Naive thymus-derived CD4-positive, alpha-beta T cell (primary cell): Measurements from ENCODE around the gene ROR2. TPM values are rescaled to one million over a fixed set of nuclear protein-coding genes. Genes with fewer than 3 reads are reported as not detected.

Experiments used
- ATAC-seq: fragments of 150-1000 bp; cut with Tn5 transposase; 2 replicates; pipeline ENCODE4 v1.10.0; 2021; ENCODE audit warnings: mild to moderate bottlenecking, moderate library complexity
- CTCF ChIA-PET: fragments of 350-600 bp; sonication (Branson Sonifier 250); formaldehyde crosslinking; loops from one replicate; lab custom pipeline; 2021; ENCODE audit warnings: antibody characterized with exemption; lab: Charles Lee
- POLR2A ChIA-PET: fragments of 350-600 bp; sonication (Branson Sonifier 250); formaldehyde crosslinking; loops from one replicate; lab custom pipeline; 2021; ENCODE audit warnings: antibody characterized with exemption, inconsistent platforms; lab: Charles Lee
- DNase-seq, 9 donors: peaks; one replicate each; pipeline versions ENCODE4 v3.0.0 to v3.0.0-alpha.2; 2020 to 2022; ENCODE audit warnings: mixed read lengths in 1 of 9
- H3K27ac ChIP-seq: one replicate; pipeline ENCODE4 v1.7.0; 2013; ENCODE audit warnings: mild to moderate bottlenecking, low read depth, low read length, moderate library complexity
- H3K27me3 ChIP-seq, 2 donors: one replicate each; pipeline ENCODE4 v1.7.0; 2013; ENCODE audit warnings: low read length in 2 of 2, mild to moderate bottlenecking in 2 of 2, moderate library complexity in 2 of 2; ENCODE audit not compliant: control insufficient read depth in 2 of 2, insufficient read depth in 2 of 2
- H3K36me3 ChIP-seq, 3 experiments: 1 replicate in 2 of 3; 2 replicates in 1 of 3; pipeline ENCODE4 v1.7.0; 2013; ENCODE audit warnings: low read length in 3 of 3, mild to moderate bottlenecking in 3 of 3, moderate library complexity in 1 of 3; ENCODE audit not compliant: insufficient read depth in 3 of 3, control insufficient read depth in 2 of 3
- H3K4me1 ChIP-seq, 2 donors: one replicate each; pipeline ENCODE4 v1.7.0; 2013; ENCODE audit warnings: low read length in 2 of 2, mild to moderate bottlenecking in 2 of 2, moderate library complexity in 1 of 2; ENCODE audit not compliant: control insufficient read depth in 2 of 2, insufficient read depth in 2 of 2
- H3K4me3 ChIP-seq: 2 replicates; pipeline ENCODE4 v1.7.0; 2013; ENCODE audit warnings: mild to moderate bottlenecking, low read length
- H3K9me3 ChIP-seq, 3 experiments: 1 replicate in 2 of 3; 2 replicates in 1 of 3; pipeline ENCODE4 v1.7.0; 2013; ENCODE audit warnings: low read length in 3 of 3; ENCODE audit not compliant: control insufficient read depth in 2 of 3
- H3K27ac Mint-ChIP-seq, 9 donors: one replicate each; pipeline ENCODE4 v1.8.0; 2020 to 2022; ENCODE audit warnings: mixed read lengths in 9 of 9, mild to moderate bottlenecking in 8 of 9, moderate library complexity in 5 of 9, inconsistent platforms in 2 of 9
- H3K27me3 Mint-ChIP-seq, 5 donors: one replicate each; pipeline ENCODE4 v1.8.0; 2021 to 2022; ENCODE audit warnings: mixed read lengths in 5 of 5, mild to moderate bottlenecking in 1 of 5
- H3K36me3 Mint-ChIP-seq, 5 donors: one replicate each; pipeline ENCODE4 v1.8.0; 2020 to 2022; ENCODE audit warnings: mixed read lengths in 5 of 5, mild to moderate bottlenecking in 3 of 5, inconsistent platforms in 1 of 5
- H3K4me1 Mint-ChIP-seq, 7 donors: one replicate each; pipeline ENCODE4 v1.8.0; 2020 to 2022; ENCODE audit warnings: mixed read lengths in 7 of 7, mild to moderate bottlenecking in 3 of 7, inconsistent platforms in 1 of 7
- H3K4me3 Mint-ChIP-seq, 10 donors: one replicate each; pipeline ENCODE4 v1.8.0; 2020 to 2022; ENCODE audit warnings: mild to moderate bottlenecking in 10 of 10, mixed read lengths in 10 of 10, moderate library complexity in 6 of 10, inconsistent platforms in 2 of 10
- H3K9me3 Mint-ChIP-seq, 11 donors: one replicate each; pipeline ENCODE4 v1.8.0; 2020 to 2022; ENCODE audit warnings: mixed read lengths in 11 of 11, mild to moderate bottlenecking in 4 of 11, inconsistent platforms in 1 of 11, moderate library complexity in 1 of 11
- intact Hi-C, 2 donors: fragments of 100-400 bp; cut with micrococcal nuclease; formaldehyde crosslinking; loops; one replicate each; pipeline ENCODE4 v1.15.1; 2023
- polyA plus RNA-seq, 2 donors: library from polyadenylated mRNA; unstranded; fragments of 300-500 nt; fragmentation: Illumina TruSeq; gene quantifications; one replicate each; pipeline ENCODE4 v1.2.3, GENCODE V29; 2021
- total RNA-seq, 6 experiments: library from RNA in 5 of 6; stranded (reverse) in 5 of 6; gene quantifications; 1 replicate in 5 of 6; 2 replicates in 1 of 6; pipeline ENCODE4 v1.2.3 and lab custom pipeline; 2021 to 2026

The ROR2 gene
- total and polyA plus RNA-seq, 7 experiments from 2014 or later, result 0.48 to 2.1 TPM; not detected in 5

DNA sequence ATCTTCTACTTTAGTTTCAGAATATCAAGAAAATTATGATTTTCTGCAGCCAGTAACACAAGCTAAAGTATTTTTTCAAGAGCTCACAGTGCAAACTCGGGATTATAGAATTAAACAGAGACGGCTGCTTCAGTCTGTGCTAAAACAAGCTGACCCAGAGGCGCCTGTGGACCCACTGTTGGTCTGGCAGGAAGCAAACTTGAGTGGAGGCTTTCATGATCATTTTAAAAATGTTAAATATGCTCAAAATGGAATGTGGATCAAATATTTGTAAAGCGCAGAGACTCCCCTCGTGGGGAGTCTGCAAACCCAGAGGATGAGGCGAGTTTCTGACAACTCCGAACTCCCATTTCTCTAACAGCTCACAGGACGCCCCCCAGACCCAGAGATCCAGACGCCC lies 13.0 kb downstream of the ROR2 start:
- ChIA-PET CTCF (no interaction called here), POLR2A (no interaction called here)
- ATAC-seq, result no peak
- Histone ChIP-seq H3K9me3 (no peaks in the 10 kb centered on the region), H3K36me3 (no peaks in the 10 kb centered on the region), H3K4me3 (no peak overlapping the region), H3K4me1 (no peaks in the 10 kb centered on the region), H3K27me3 (no peaks in the 10 kb centered on the region), H3K27ac (no peak overlapping the region)
- Mint-ChIP-seq H3K36me3 (peaks cover 0 to 2% (median 0%) of the 10 kb centered on the region in 5 donors), H3K4me1 (peaks cover 0 to 10% (median 0%) of the 10 kb centered on the region in 7 donors), H3K27me3 (peaks cover under 1 to 13% (median 8%) of the 10 kb centered on the region in 5 donors), H3K27ac (no peak overlapping the region), H3K4me3 (no peak overlapping the region), H3K9me3 (peaks cover 0 to 6% (median 0%) of the 10 kb centered on the region in 11 donors)
- intact Hi-C loops, result no loop called here
- no peak for DNase-seq

DNA sequence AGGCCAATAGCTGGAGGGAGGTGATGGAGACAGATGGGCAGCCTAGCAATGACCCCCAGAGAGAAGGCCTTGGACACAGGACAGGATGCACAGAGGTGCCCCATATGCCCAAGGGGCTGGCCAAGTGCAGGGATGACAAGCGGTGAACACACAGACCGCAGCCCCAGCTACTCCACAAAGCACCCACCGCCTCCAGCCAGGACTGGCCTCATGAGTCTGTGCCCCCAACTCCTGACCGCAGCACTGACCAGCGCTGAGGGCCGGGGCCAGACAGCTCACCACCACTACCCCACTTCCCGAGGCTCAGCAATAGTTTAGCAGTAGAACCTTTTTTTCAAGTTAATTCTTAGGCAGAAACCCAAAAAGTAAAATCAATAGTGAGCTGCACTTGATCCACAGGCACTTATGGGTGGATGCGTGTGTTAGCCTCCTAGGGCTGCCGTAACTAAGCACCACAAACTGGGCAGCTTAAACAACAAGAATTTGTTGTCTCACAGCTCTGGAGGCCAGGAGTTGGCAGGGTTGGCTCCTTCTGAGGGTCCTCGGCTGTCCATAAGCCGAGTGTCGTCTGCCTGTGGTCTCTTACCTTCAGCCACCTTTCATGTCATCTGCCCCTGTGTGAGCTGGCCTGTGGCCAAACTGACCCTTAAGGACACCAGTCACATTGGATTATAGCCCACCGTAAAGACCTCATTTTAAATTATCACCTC lies 14.1 kb downstream of the ROR2 start:
- ATAC-seq, result no peak
- no peaks in the 10 kb centered on the region for H3K9me3 ChIP-seq
- Mint-ChIP-seq H3K27me3 (peaks cover 0 to 12% (median 10%) of the 10 kb centered on the region in 5 donors), H3K36me3 (peaks cover 0 to 2% (median 0%) of the 10 kb centered on the region in 5 donors), H3K9me3 (peaks cover 0 to 15% (median 8%) of the 10 kb centered on the region in 11 donors), H3K4me1 (peaks cover 0 to 4% (median 0%) of the 10 kb centered on the region in 7 donors), H3K4me3 (no peak overlapping the region), H3K27ac (no peak overlapping the region)
- H3K4me3 ChIP-seq, result no peak overlapping the region
- intact Hi-C loops, result no loop called here
- ChIA-PET CTCF (no interaction called here), POLR2A (no interaction called here)
- no peaks in the 10 kb centered on the region for H3K36me3 ChIP-seq
- no peaks in the 10 kb centered on the region for H3K27me3 ChIP-seq
- DNase-seq, result no peak
- no peaks in the 10 kb centered on the region for H3K4me1 ChIP-seq
- no peak overlapping the region for H3K27ac ChIP-seq

DNA sequence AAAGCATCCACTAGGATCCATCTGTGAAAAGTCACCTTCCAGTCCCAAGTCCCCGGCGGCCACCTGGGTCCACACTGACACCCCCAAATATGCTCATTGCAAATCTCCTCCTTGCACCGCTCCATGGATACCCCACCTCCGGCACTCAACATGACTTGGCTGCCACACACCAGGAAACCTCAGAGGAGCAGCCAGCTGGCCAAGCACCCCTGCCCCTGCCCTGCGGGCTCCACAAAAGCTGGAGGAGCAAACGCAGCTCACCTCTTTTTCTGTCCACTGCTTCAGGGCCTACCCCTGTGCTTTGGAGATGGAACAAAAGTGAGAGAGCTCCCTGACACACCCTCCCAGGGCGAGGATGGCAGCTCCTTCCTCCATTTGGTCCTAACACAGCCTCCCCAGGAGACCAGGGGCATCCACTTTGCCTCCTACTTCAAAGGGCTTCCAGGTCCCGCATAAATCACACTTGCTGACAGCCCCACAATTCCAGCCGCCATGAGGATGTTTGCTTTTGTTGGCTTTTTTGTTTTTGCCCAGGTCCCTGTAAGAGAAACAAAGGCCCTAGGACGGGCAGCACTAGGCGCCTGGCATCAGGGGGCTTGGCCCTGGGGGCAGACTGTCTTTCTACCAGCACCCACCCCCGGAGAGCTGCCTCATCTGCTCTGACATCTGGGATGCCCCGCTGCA lies 14.8 kb downstream of the ROR2 start:
- Mint-ChIP-seq H3K27me3 (peaks cover 0 to 13% (median 10%) of the 10 kb centered on the region in 5 donors), H3K9me3 (peaks cover 5 to 22% (median 16%) of the 10 kb centered on the region in 11 donors), H3K4me3 (no peak overlapping the region), H3K4me1 (peaks cover 0 to 4% (median 0%) of the 10 kb centered on the region in 7 donors), H3K27ac (peak overlapping the region in 1 of 9 donors; percentile 61), H3K36me3 (peaks cover 0 to 8% (median 0%) of the 10 kb centered on the region in 5 donors)
- Histone ChIP-seq H3K9me3 (peaks cover 0 to 8% (median 6%) of the 10 kb centered on the region in 3 experiments), H3K27ac (no peak overlapping the region), H3K36me3 (no peaks in the 10 kb centered on the region), H3K4me3 (no peak overlapping the region), H3K4me1 (no peaks in the 10 kb centered on the region), H3K27me3 (no peaks in the 10 kb centered on the region)
- POLR2A ChIA-PET, result no interaction called here
- CTCF ChIA-PET, result no interaction called here
- intact Hi-C loops, result no loop called here
- ATAC-seq (no peak), DNase-seq (no peak)

DNA sequence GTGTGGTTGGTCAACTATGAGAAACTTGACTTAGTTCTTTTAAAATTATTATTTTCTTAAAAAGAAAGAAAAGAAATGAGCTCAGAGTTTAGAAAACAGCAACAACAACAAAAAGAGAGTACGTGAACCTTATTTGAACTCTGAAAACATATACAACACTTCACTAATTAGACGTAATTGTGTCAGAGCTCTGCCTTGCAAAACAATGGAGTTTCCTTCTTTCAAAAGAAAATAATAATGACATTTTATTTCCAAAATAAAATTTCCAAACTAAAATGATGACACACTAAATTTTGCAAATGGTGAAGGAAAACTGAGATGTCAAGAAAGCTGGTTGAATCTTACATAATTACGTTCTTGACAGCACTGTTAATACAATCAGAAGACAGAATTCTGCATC lies 15.4 kb downstream of the ROR2 start:
- peaks cover 0 to 4% (median 0%) of the 10 kb centered on the region in 7 donors for H3K4me1 Mint-ChIP-seq
- Histone ChIP-seq H3K27ac (no peak overlapping the region), H3K9me3 (peaks cover 0 to 13% (median 6%) of the 10 kb centered on the region in 3 experiments), H3K4me3 (no peak overlapping the region), H3K36me3 (no peaks in the 10 kb centered on the region), H3K4me1 (no peaks in the 10 kb centered on the region), H3K27me3 (no peaks in the 10 kb centered on the region)
- peaks cover 0 to 13% (median 5%) of the 10 kb centered on the region in 5 donors for H3K27me3 Mint-ChIP-seq
- intact Hi-C loops, result no loop called here
- no peak for ATAC-seq
- H3K27ac Mint-ChIP-seq, result no peak overlapping the region
- POLR2A ChIA-PET, result no interaction called here
- CTCF ChIA-PET, result interaction anchor here (0.6 kb wide), 1 partner anchor 25 kb away, joined by 4 read pairs; no protein-coding TSS in a partner anchor
- no peak overlapping the region for H3K4me3 Mint-ChIP-seq
- no peak for DNase-seq
- peaks cover 6 to 28% (median 17%) of the 10 kb centered on the region in 11 donors for H3K9me3 Mint-ChIP-seq
- H3K36me3 Mint-ChIP-seq, result peaks cover 0 to 10% (median 0%) of the 10 kb centered on the region in 5 donors

DNA sequence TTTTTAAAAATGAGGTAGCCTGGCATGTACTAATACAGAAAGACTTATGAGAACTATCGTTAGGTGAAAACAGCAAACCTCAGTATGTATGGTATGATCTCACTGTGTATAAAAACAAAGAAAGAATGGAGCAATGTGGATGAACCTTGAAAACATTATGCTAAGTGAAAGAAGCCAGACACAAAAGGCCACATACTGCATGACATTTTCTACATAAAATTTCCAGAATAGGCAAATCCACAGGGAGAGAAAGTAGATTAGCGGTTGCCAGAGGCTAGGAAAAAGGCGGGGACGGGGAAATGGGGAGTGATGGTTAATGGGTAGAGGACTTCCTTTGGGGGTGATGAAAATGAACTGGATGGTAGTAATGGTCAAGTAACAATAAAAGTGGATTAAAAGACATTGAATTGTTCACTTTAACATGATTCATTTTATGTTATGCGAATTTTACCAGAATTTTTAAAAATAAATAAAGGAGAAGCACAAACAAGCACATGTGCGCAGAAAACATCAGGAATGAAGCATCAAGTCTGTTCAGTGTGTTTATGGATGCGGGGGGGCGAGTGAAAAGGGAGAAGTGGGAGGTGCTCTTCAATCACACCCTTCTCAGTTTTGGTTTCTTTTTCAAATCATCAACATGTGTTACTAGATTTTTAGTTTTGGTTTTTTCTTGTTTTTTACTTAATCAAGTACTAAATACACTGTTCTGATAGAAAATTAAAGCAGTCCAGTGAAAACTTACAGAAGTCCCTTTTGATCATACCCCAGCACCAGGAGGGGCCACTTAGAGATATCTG lies 16.3 kb downstream of the ROR2 start:
- no peak for DNase-seq
- H3K4me1 Mint-ChIP-seq, result peaks cover 0 to 4% (median 0%) of the 10 kb centered on the region in 7 donors
- Histone ChIP-seq H3K4me1 (no peaks in the 10 kb centered on the region), H3K27ac (no peak overlapping the region), H3K4me3 (no peak overlapping the region), H3K36me3 (no peaks in the 10 kb centered on the region), H3K9me3 (peaks cover 0 to 22% (median 6%) of the 10 kb centered on the region in 3 experiments), H3K27me3 (no peaks in the 10 kb centered on the region)
- H3K4me3 Mint-ChIP-seq, result no peak overlapping the region
- ChIA-PET POLR2A (interaction anchor here (0.6 kb wide), 1 partner anchor 43 kb away, joined by 5 read pairs; no protein-coding TSS in a partner anchor), CTCF (interaction anchor here (0.6 kb wide), 1 partner anchor 24 kb away, joined by 4 read pairs; no protein-coding TSS in a partner anchor)
- peaks cover 0 to 10% (median 0%) of the 10 kb centered on the region in 5 donors for H3K36me3 Mint-ChIP-seq
- H3K9me3 Mint-ChIP-seq, result peaks cover 7 to 37% (median 17%) of the 10 kb centered on the region in 11 donors
- no peak for ATAC-seq
- intact Hi-C loops, result no loop called here
- no peak overlapping the region for H3K27ac Mint-ChIP-seq
- peaks cover 0 to 13% (median 4%) of the 10 kb centered on the region in 5 donors for H3K27me3 Mint-ChIP-seq

DNA sequence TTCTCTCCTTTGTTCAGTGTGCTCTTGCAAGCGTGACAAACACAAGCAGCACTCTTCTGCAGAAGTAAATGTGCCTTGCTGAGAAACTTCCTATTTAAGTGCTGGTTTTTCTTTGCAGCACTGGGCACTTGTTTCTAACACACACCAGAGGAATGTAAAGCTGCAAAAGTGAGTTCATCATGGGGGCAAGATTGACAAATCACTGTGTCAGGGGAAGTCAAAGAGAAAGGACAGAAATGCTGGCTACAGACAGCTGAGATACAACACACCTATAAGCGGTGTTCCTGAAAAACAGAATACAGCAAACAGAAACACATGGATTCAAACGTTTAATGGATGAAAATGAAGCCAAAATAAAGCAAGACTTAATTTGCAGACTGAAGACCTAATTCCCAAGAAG lies 19.6 kb downstream of the ROR2 start:
- Mint-ChIP-seq H3K4me3 (no peak overlapping the region), H3K9me3 (peaks cover 7 to 54% (median 21%) of the 10 kb centered on the region in 11 donors), H3K27me3 (peaks cover 0 to 10% (median 5%) of the 10 kb centered on the region in 5 donors), H3K27ac (no peak overlapping the region), H3K4me1 (peaks cover 0 to 4% (median 0%) of the 10 kb centered on the region in 7 donors), H3K36me3 (peaks cover 0 to 10% (median 0%) of the 10 kb centered on the region in 5 donors)
- ChIA-PET CTCF (no interaction called here), POLR2A (no interaction called here)
- Histone ChIP-seq H3K36me3 (no peaks in the 10 kb centered on the region), H3K4me1 (no peaks in the 10 kb centered on the region), H3K9me3 (peaks cover 0 to 22% (median 6%) of the 10 kb centered on the region in 3 experiments), H3K4me3 (no peak overlapping the region), H3K27me3 (no peaks in the 10 kb centered on the region), H3K27ac (no peak overlapping the region)
- DNase-seq (no peak), ATAC-seq (no peak)
- intact Hi-C loops, result no loop called here
